ENCODE results near the gene PIK3CB.

Gene PIK3CB

GRCh38 chr3:138620431-138620830 is 214.3 kb downstream of the PIK3CB start:
- no peak overlapping the region for H2BK12ac ChIP-seq (ENCODE audit: low read length)
- no peaks in the 10 kb centered on the region for H3K36me3 ChIP-seq (replicated peaks in 1 of 2; ENCODE audit: control insufficient read depth in 2 of 2, insufficient read depth in 2 of 2, low read length in 2 of 2)
- no peak overlapping the region for H2BK5ac ChIP-seq (ENCODE audit: low read length)
- H3K27me3 ChIP-seq (ENCODE audit: control insufficient read depth in 3 of 3, insufficient read depth in 3 of 3, low read depth in 1 of 3, low read length in 3 of 3): no peaks in the 10 kb centered on the region
- H3K4me3 ChIP-seq (ENCODE audit: low read length in 2 of 2): no peak overlapping the region
- H4K91ac ChIP-seq (ENCODE audit: low read depth, low read length, poor library complexity): no peak overlapping the region
- DNase-seq (ENCODE audit: low spot score): no peak
- no peak overlapping the region for H3K9ac ChIP-seq (ENCODE audit: low read depth, low read length, poor library complexity)
- no peaks in the 10 kb centered on the region for H3K9me3 ChIP-seq (replicated peaks in 1 of 2; ENCODE audit: control insufficient read depth in 2 of 2, insufficient read depth in 1 of 2, low read depth in 1 of 2, low read length in 2 of 2)
- no peak overlapping the region for H3K4me2 ChIP-seq (ENCODE audit: insufficient read depth, low read length, poor library complexity, severe bottlenecking)
- no peak overlapping the region for H3K14ac ChIP-seq (ENCODE audit: low read length)
- no peak overlapping the region for H3K18ac ChIP-seq (ENCODE audit: low read length)
- WGBS, 2 donors (ENCODE audit: extremely low coverage in 2 of 2, insufficient read length in 2 of 2, insufficient replicate concordance in 1 of 2): no CpG with 5 or more reads among the region's 4 CpGs
- H3K79me1 ChIP-seq (ENCODE audit: low read depth, low read length): no peaks in the 10 kb centered on the region
- H3K4me1 ChIP-seq (ENCODE audit: control insufficient read depth in 2 of 2, insufficient read depth in 1 of 2, low read depth in 1 of 2, low read length in 2 of 2): no peaks in the 10 kb centered on the region
- no peak overlapping the region for H4K8ac ChIP-seq (ENCODE audit: low read depth, low read length)
- no peak overlapping the region for H2AFZ ChIP-seq (ENCODE audit: low read length)
- no peak overlapping the region for H3K23ac ChIP-seq (ENCODE audit: low read depth, low read length, poor library complexity)
- no peak overlapping the region for H2BK120ac ChIP-seq (ENCODE audit: low read depth, low read length)
- H3K27ac ChIP-seq (replicated peaks; ENCODE audit: low read length): no peak overlapping the region
- H2BK15ac ChIP-seq (ENCODE audit: low read length): no peak overlapping the region
- H3K4ac ChIP-seq (ENCODE audit: low read length): no peak overlapping the region
- no peak overlapping the region for H2AK5ac ChIP-seq (ENCODE audit: low read depth, low read length)

GRCh38 chr3:138615462-138615861 is 219.3 kb downstream of the PIK3CB start:
- DNase-seq (ENCODE audit: low spot score): no peak
- no peak overlapping the region for H4K91ac ChIP-seq (ENCODE audit: low read depth, low read length, poor library complexity)
- no CpG with 5 or more reads among the region's 1 CpG for WGBS, 2 donors (ENCODE audit: extremely low coverage in 2 of 2, insufficient read length in 2 of 2, insufficient replicate concordance in 1 of 2)

GRCh38 chr3:138609898-138610266 is 224.8 kb downstream of the PIK3CB start:
- H2AFZ ChIP-seq (ENCODE audit: low read length): no peak overlapping the region
- no peak overlapping the region for H3K18ac ChIP-seq (ENCODE audit: low read length)
- H4K8ac ChIP-seq (ENCODE audit: low read depth, low read length): no peak overlapping the region
- H3K4ac ChIP-seq (ENCODE audit: low read length): no peak overlapping the region
- H3K9ac ChIP-seq (ENCODE audit: low read depth, low read length, poor library complexity): no peak overlapping the region
- no peak overlapping the region for H2BK15ac ChIP-seq (ENCODE audit: low read length)
- no peak overlapping the region for H4K91ac ChIP-seq (ENCODE audit: low read depth, low read length, poor library complexity)
- no peak overlapping the region for H3K4me3 ChIP-seq (ENCODE audit: low read length in 2 of 2)
- peaks cover 0 to 24% (median 0%) of the 10 kb centered on the region in 3 experiments for H3K27me3 ChIP-seq (ENCODE audit: control insufficient read depth in 3 of 3, insufficient read depth in 3 of 3, low read depth in 1 of 3, low read length in 3 of 3)
- peaks cover 0 to 4% of the 10 kb centered on the region in 2 donors for H3K4me1 ChIP-seq (ENCODE audit: control insufficient read depth in 2 of 2, insufficient read depth in 1 of 2, low read depth in 1 of 2, low read length in 2 of 2)
- H2BK120ac ChIP-seq (ENCODE audit: low read depth, low read length): no peak overlapping the region
- H3K23ac ChIP-seq (ENCODE audit: low read depth, low read length, poor library complexity): no peak overlapping the region
- H3K79me1 ChIP-seq (ENCODE audit: low read depth, low read length): no peaks in the 10 kb centered on the region
- H2BK12ac ChIP-seq (ENCODE audit: low read length): no peak overlapping the region
- H2BK5ac ChIP-seq (ENCODE audit: low read length): no peak overlapping the region
- no peak for DNase-seq (ENCODE audit: low spot score)
- H3K9me3 ChIP-seq (replicated peaks in 1 of 2; ENCODE audit: control insufficient read depth in 2 of 2, insufficient read depth in 1 of 2, low read depth in 1 of 2, low read length in 2 of 2): no peaks in the 10 kb centered on the region
- H3K36me3 ChIP-seq (replicated peaks in 1 of 2; ENCODE audit: control insufficient read depth in 2 of 2, insufficient read depth in 2 of 2, low read length in 2 of 2): no peaks in the 10 kb centered on the region
- no peak overlapping the region for H3K27ac ChIP-seq (replicated peaks; ENCODE audit: low read length)
- H3K4me2 ChIP-seq (ENCODE audit: insufficient read depth, low read length, poor library complexity, severe bottlenecking): no peak overlapping the region
- H2AK5ac ChIP-seq (ENCODE audit: low read depth, low read length): no peak overlapping the region
- WGBS, 2 donors (ENCODE audit: extremely low coverage in 2 of 2, insufficient read length in 2 of 2, insufficient replicate concordance in 1 of 2): no CpG with 5 or more reads among the region's 6 CpGs
- no peak overlapping the region for H3K14ac ChIP-seq (ENCODE audit: low read length)

More at GRCh38 chr3:138615462-138615861, 219.3 kb downstream of the PIK3CB start:
- no peak overlapping the region for H3K4ac ChIP-seq (ENCODE audit: low read length)
- H2AK5ac ChIP-seq (ENCODE audit: low read depth, low read length): no peak overlapping the region
- no peak overlapping the region for H3K4me2 ChIP-seq (ENCODE audit: insufficient read depth, low read length, poor library complexity, severe bottlenecking)
- no peak overlapping the region for H3K14ac ChIP-seq (ENCODE audit: low read length)
- no peak overlapping the region for H2AFZ ChIP-seq (ENCODE audit: low read length)
- H3K79me1 ChIP-seq (ENCODE audit: low read depth, low read length): no peaks in the 10 kb centered on the region
- no peak overlapping the region for H3K9ac ChIP-seq (ENCODE audit: low read depth, low read length, poor library complexity)
- H3K27me3 ChIP-seq (ENCODE audit: control insufficient read depth in 3 of 3, insufficient read depth in 3 of 3, low read depth in 1 of 3, low read length in 3 of 3): peaks cover 0 to 2% (median 0%) of the 10 kb centered on the region in 3 experiments
- H3K4me1 ChIP-seq (ENCODE audit: control insufficient read depth in 2 of 2, insufficient read depth in 1 of 2, low read depth in 1 of 2, low read length in 2 of 2): peaks cover 0 to 2% of the 10 kb centered on the region in 2 donors
- H2BK120ac ChIP-seq (ENCODE audit: low read depth, low read length): no peak overlapping the region
- no peak overlapping the region for H3K23ac ChIP-seq (ENCODE audit: low read depth, low read length, poor library complexity)
- no peak overlapping the region for H3K18ac ChIP-seq (ENCODE audit: low read length)
- H2BK5ac ChIP-seq (ENCODE audit: low read length): no peak overlapping the region
- H3K27ac ChIP-seq (replicated peaks; ENCODE audit: low read length): no peak overlapping the region
- no peak overlapping the region for H2BK15ac ChIP-seq (ENCODE audit: low read length)
- H3K36me3 ChIP-seq (replicated peaks in 1 of 2; ENCODE audit: control insufficient read depth in 2 of 2, insufficient read depth in 2 of 2, low read length in 2 of 2): no peaks in the 10 kb centered on the region
- no peak overlapping the region for H2BK12ac ChIP-seq (ENCODE audit: low read length)
- H3K4me3 ChIP-seq (ENCODE audit: low read length in 2 of 2): no peak overlapping the region
- no peak overlapping the region for H4K8ac ChIP-seq (ENCODE audit: low read depth, low read length)
- no peaks in the 10 kb centered on the region for H3K9me3 ChIP-seq (replicated peaks in 1 of 2; ENCODE audit: control insufficient read depth in 2 of 2, insufficient read depth in 1 of 2, low read depth in 1 of 2, low read length in 2 of 2)

GRCh38 chr3:138608322-138609135 is 226.2 kb downstream of the PIK3CB start, which contains the start of gene FAIM:
TSS of gene FAIM (plus strand) at chr3:138608771. CDS start at chr3:138619727, 10,956 bp downstream.
- peak; percentile 46 for DNase-seq (ENCODE audit: low spot score)
- H4K8ac ChIP-seq (ENCODE audit: low read depth, low read length): peak within 1 kb of the TSS; percentile 87
- H3K4ac ChIP-seq (ENCODE audit: low read length): peak within 1 kb of the TSS; percentile 70
- peak within 1 kb of the TSS; percentile 62 for H2AK5ac ChIP-seq (ENCODE audit: low read depth, low read length)
- H3K23ac ChIP-seq (ENCODE audit: low read depth, low read length, poor library complexity): peak within 1 kb of the TSS; percentile 78
- H3K18ac ChIP-seq (ENCODE audit: low read length): peak within 1 kb of the TSS; percentile 97
- H3K4me3 ChIP-seq (ENCODE audit: low read length in 2 of 2): peak within 1 kb of the TSS; percentile 39 to 69
- peak within 1 kb of the TSS; percentile 70 for H4K91ac ChIP-seq (ENCODE audit: low read depth, low read length, poor library complexity)
- peak within 1 kb of the TSS; percentile 96 for H2BK120ac ChIP-seq (ENCODE audit: low read depth, low read length)
- no peaks in the 10 kb centered on the region for H3K9me3 ChIP-seq (replicated peaks in 1 of 2; ENCODE audit: control insufficient read depth in 2 of 2, insufficient read depth in 1 of 2, low read depth in 1 of 2, low read length in 2 of 2)
- H3K4me2 ChIP-seq (ENCODE audit: insufficient read depth, low read length, poor library complexity, severe bottlenecking): peak within 1 kb of the TSS; percentile 90
- peak within 1 kb of the TSS; percentile 93 for H2BK5ac ChIP-seq (ENCODE audit: low read length)
- H3K27me3 ChIP-seq (ENCODE audit: control insufficient read depth in 3 of 3, insufficient read depth in 3 of 3, low read depth in 1 of 3, low read length in 3 of 3): peaks cover 0 to 24% (median 0%) of the 10 kb centered on the region in 3 experiments
- H3K9ac ChIP-seq (ENCODE audit: low read depth, low read length, poor library complexity): peak within 1 kb of the TSS; percentile 87
- peak within 1 kb of the TSS; percentile 99 for H2BK15ac ChIP-seq (ENCODE audit: low read length)
- H3K36me3 ChIP-seq (replicated peaks in 1 of 2; ENCODE audit: control insufficient read depth in 2 of 2, insufficient read depth in 2 of 2, low read length in 2 of 2): no peaks in the 10 kb centered on the region
- no peaks in the 10 kb centered on the region for H3K79me1 ChIP-seq (ENCODE audit: low read depth, low read length)
- H3K4me1 ChIP-seq (ENCODE audit: control insufficient read depth in 2 of 2, insufficient read depth in 1 of 2, low read depth in 1 of 2, low read length in 2 of 2): peaks cover 0 to 4% of the 10 kb centered on the region in 2 donors
- peak within 1 kb of the TSS; percentile 16 for H2BK12ac ChIP-seq (ENCODE audit: low read length)
- H3K14ac ChIP-seq (ENCODE audit: low read length): peak within 1 kb of the TSS; percentile 91
- no peak within 1 kb of the TSS for H3K27ac ChIP-seq (replicated peaks; ENCODE audit: low read length)
- H2AFZ ChIP-seq (ENCODE audit: low read length): peak within 1 kb of the TSS; percentile 83
- no CpG with 5 or more reads among the region's 68 CpGs for WGBS, 2 donors (ENCODE audit: extremely low coverage in 2 of 2, insufficient read length in 2 of 2, insufficient replicate concordance in 1 of 2)

Measured in neuronal stem cell (in vitro differentiated cells).